Measurements from ENCODE around the gene MAP2K5. TPM values are rescaled to one million over a fixed set of nuclear protein-coding genes. Genes with fewer than 3 reads are reported as not detected.

MAP2K5 gene
- total and polyA plus RNA-seq, 9 of the 15 experiments (the other 6 are each of a cell fraction or from before 2014, with no cell fraction given): 0.41 to 16.5 (median 7.5) TPM

DNA sequence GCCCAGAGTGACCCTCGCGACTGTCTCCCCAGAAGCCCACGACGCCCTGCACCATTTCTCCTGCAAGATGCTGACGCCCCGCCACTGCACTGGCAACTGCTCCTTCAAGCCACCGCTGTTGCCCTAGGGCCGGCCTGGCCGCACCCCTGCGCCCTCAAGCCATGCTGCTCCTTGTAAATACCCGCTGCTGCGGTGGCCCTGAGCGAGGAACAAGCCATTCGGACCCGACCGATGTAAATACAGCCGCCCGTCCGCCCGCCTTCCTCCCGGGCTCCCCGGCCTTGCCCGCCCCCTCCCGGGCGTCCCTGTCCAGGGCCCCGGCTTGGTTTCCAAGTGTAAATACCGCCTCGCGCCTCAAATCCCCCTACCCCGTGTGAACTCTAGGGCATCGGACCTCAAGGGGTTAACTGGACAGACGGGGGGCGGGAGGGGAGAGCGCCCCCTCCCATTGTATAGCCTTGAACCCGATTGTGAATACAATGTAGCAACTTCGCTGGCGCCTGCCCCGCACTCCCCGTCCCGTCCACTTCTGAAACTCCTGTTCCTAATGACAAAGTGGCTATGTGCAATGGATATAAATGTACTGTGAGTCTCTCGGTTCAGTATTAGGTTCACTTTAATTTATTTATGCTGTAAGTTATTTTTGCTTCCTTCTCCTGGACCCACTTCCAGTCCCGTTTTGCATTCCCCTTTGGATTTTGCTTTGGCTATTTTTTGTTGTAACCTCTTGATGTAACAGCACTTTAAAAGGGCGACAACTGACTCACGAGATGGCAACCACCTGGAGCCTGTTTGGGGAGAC lies 291.4 kb downstream of the MAP2K5 start (continued):
- no peak for TF ChIP-seq ZBTB40 (IDR thresholded peaks at IDR 0.05)
- TF ChIP-seq ZBTB40 (CRISPR knock-in tag; IDR thresholded peaks at IDR 0.05): no peak
- TF ChIP-seq HMGN3 (IDR thresholded peaks at IDR 0.05; ENCODE audit: borderline replicate concordance, extremely low read depth, insufficient read length, low read depth, low read length): peak; percentile 26
- no peak for TF ChIP-seq KAT7 (CRISPR knock-in tag; IDR thresholded peaks at IDR 0.05; ENCODE audit: borderline replicate concordance)
- TF ChIP-seq ZFP30 (CRISPR knock-in tag; IDR thresholded peaks at IDR 0.05; ENCODE audit: borderline replicate concordance): no peak
- TF ChIP-seq NFXL1 (CRISPR knock-in tag; IDR thresholded peaks at IDR 0.05): no peak
- TF ChIP-seq TEAD1 (CRISPR knock-in tag; IDR thresholded peaks at IDR 0.05): 0 out of 4 replicates have a peak, but pooled peaks of 1 of the 2 experiments have one; percentile 54
- TF ChIP-seq ZNF224 (CRISPR knock-in tag; IDR thresholded peaks at IDR 0.05): no peak
- TF ChIP-seq SMAD4 (CRISPR knock-in tag; conservative IDR thresholded peaks at IDR 0.05): peak; percentile 44; the same call in 1 of the 2 replicates
- TF ChIP-seq ARID3B (CRISPR knock-in tag; IDR thresholded peaks at IDR 0.05; ENCODE audit: borderline replicate concordance): no peak
- no peak for TF ChIP-seq SRSF1 (IDR thresholded peaks at IDR 0.05; ENCODE audit: low read depth, low read length)
- TF ChIP-seq PPARD (CRISPR knock-in tag; IDR thresholded peaks at IDR 0.05): no peak
- TF ChIP-seq WHSC1 (IDR thresholded peaks at IDR 0.05; ENCODE audit: low read length): no peak
- TF ChIP-seq TRIM24 (IDR thresholded peaks at IDR 0.05): no peak
- no peak for TF ChIP-seq IFI16 (CRISPR knock-in tag; IDR thresholded peaks at IDR 0.05)
- no peak for TF ChIP-seq ZNF507 (tag; conservative IDR thresholded peaks at IDR 0.05)
- no peak for TF ChIP-seq ADNP (tag; IDR thresholded peaks at IDR 0.05)
